ENCODE data around the gene HABP2. TPM values are rescaled to one million over a fixed set of nuclear protein-coding genes. Genes with fewer than 3 reads are reported as not detected.

The HABP2 gene
- total and polyA plus RNA-seq, 8 donors, result 0.76 to 11.4 (median 3.8) TPM; not detected in 2

DNA sequence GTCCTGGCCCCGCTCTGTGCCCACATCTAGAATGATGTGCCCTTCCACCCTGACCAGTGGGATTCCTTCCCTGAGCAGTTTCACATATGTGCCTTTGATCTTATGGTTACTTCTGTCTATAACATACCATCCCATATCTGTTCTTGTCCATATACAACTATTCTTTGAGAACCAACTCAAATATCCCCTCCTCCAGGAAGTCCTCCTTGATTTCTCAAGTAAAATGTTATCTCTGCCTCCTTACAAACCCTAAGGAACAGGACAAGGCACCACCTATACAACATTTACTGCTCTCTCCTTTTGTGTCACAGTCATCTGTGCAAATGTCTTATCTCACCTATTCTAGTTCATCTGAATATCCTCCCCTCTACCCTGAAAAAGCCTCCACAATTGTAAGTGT lies 28.2 kb downstream of the HABP2 start:
- Histone ChIP-seq H3K27ac (no peak overlapping the region), H3K4me3 (no peak overlapping the region), H3K36me3 (peaks cover 0 to 17% (median 0%) of the 10 kb centered on the region in 4 donors), H3K4me1 (no peaks in the 10 kb centered on the region), H3K9me3 (no peaks in the 10 kb centered on the region), H3K27me3 (no peaks in the 10 kb centered on the region)
- intact Hi-C loops (cut with DNase I; ENCODE audit: low total_unique reads), result no loop called here
- DNase-seq, result no peak
- WGBS, 5 donors, result 75 to 95% (median 92%) methylated on average over 1 of the region's 1 CpG
- TF ChIP-seq, protein P1, sequence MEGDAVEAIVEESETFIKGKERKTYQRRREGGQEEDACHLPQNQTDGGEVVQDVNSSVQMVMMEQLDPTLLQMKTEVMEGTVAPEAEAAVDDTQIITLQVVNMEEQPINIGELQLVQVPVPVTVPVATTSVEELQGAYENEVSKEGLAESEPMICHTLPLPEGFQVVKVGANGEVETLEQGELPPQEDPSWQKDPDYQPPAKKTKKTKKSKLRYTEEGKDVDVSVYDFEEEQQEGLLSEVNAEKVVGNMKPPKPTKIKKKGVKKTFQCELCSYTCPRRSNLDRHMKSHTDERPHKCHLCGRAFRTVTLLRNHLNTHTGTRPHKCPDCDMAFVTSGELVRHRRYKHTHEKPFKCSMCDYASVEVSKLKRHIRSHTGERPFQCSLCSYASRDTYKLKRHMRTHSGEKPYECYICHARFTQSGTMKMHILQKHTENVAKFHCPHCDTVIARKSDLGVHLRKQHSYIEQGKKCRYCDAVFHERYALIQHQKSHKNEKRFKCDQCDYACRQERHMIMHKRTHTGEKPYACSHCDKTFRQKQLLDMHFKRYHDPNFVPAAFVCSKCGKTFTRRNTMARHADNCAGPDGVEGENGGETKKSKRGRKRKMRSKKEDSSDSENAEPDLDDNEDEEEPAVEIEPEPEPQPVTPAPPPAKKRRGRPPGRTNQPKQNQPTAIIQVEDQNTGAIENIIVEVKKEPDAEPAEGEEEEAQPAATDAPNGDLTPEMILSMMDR (IDR thresholded peaks at IDR 0.05), result no peak
- TF ChIP-seq POLR2A (IDR thresholded peaks at IDR 0.05), result no peak
- no peak for TF ChIP-seq POLR2AphosphoS5 (IDR thresholded peaks at IDR 0.05)
- TF ChIP-seq EP300 (IDR thresholded peaks at IDR 0.05), result no peak

DNA sequence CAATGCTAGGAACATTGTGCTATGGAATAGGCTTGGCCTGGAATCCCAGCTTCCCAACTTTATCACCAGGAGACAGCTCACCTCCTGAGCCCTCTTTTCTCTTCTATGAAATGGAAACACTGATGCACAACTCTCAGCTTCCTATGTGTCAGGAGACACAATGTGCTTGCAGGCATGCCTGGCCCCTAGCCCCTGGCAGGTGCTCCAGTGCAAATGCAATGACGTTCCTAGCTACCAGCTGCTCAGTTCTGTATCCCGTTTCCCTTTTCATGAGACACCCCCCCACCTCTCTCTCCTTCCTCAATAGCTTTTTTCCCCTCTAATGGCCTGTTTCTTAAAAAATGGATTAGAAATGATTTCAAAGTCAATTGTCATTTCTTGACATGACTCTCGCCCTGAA lies 30.7 kb downstream of the HABP2 start:
- no peaks in the 10 kb centered on the region for H3K27me3 ChIP-seq
- H3K36me3 ChIP-seq, result peaks cover 0 to 13% (median 2%) of the 10 kb centered on the region in 4 donors
- intact Hi-C loops (cut with DNase I; ENCODE audit: low total_unique reads), result no loop called here
- TF ChIP-seq, protein P1 (IDR thresholded peaks at IDR 0.05), result no peak
- no peak for TF ChIP-seq EP300 (IDR thresholded peaks at IDR 0.05)
- TF ChIP-seq POLR2A (IDR thresholded peaks at IDR 0.05), result no peak
- no peak for TF ChIP-seq POLR2AphosphoS5 (IDR thresholded peaks at IDR 0.05)
- 65 to 75% (median 72%) methylated on average over 3 of the region's 3 CpGs for WGBS, 5 donors
- no peaks in the 10 kb centered on the region for H3K9me3 ChIP-seq
- H3K27ac ChIP-seq, result no peak overlapping the region
- no peaks in the 10 kb centered on the region for H3K4me1 ChIP-seq
- DNase-seq, result no peak
- no peak overlapping the region for H3K4me3 ChIP-seq

DNA sequence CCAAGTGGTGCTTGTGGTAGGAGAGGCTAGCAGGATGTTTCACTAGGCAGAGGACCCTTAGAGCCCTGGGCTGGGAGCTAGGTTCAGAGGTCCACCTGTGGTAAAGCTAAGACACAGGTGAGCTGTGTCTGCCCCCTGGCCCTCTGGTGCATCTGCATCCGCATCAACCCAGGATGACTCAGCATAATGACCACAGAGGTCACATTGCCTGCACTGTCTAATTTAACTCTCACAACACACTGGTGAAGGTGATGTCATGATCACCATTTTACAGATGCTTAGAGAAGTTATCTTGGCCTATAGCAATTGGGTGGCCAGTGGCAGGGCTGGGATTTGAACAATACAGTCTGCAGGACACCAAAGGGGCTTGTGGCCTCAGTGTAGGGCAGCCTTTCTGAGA lies 33.1 kb downstream of the HABP2 start:
- TF ChIP-seq EP300 (IDR thresholded peaks at IDR 0.05), result no peak
- TF ChIP-seq POLR2AphosphoS5 (IDR thresholded peaks at IDR 0.05), result no peak
- TF ChIP-seq POLR2A (IDR thresholded peaks at IDR 0.05), result no peak
- TF ChIP-seq, protein P1 (IDR thresholded peaks at IDR 0.05), result no peak
- Histone ChIP-seq H3K4me1 (no peaks in the 10 kb centered on the region), H3K27ac (no peak overlapping the region), H3K27me3 (no peaks in the 10 kb centered on the region), H3K9me3 (no peaks in the 10 kb centered on the region), H3K36me3 (peaks cover 0 to 13% (median 2%) of the 10 kb centered on the region in 4 donors), H3K4me3 (no peak overlapping the region)
- intact Hi-C loops (cut with DNase I; ENCODE audit: low total_unique reads), result no loop called here
- no peak for DNase-seq
- 40 to 83% (median 70%) methylated on average over 1 of the region's 1 CpG for WGBS, 5 donors

DNA sequence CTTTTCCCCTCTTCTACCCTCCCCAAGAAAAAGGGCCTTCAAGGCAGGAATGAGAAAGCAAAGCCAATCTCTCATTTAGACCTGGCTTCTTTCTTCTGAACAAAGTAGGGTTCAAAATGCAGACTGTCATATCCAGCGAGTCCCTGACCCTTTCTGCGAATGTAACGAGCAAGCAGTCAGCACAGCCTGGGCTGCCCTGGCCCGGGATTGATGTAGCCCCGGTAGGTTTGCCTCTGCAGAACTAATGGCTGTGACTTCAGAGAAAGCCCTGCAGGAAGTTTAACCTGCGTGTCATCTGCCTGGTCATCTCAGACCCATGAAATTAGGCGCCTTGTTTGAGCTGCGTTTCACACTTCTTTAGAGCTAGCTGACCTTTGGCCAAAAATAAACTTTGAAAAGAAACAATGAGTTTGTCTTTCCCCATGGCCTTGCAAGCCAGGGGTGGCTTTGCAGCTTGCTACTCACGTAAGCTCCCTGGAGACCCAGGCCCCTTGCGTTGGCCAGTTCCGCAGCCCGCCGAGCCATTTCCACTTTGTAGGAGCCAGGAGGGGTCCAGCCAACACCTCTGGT lies 36.4 kb downstream of the HABP2 start:
- no peak overlapping the region for H3K4me3 ChIP-seq
- H3K4me1 ChIP-seq, result no peaks in the 10 kb centered on the region
- H3K27ac ChIP-seq, result no peak overlapping the region
- H3K27me3 ChIP-seq, result no peaks in the 10 kb centered on the region
- DNase-seq, result no peak
- no peaks in the 10 kb centered on the region for H3K9me3 ChIP-seq
- H3K36me3 ChIP-seq, result peaks cover 0 to 9% (median 2%) of the 10 kb centered on the region in 4 donors
- intact Hi-C loops (cut with DNase I; ENCODE audit: low total_unique reads), result no loop called here
- no peak for TF ChIP-seq POLR2AphosphoS5 (IDR thresholded peaks at IDR 0.05)
- TF ChIP-seq POLR2A (IDR thresholded peaks at IDR 0.05), result no peak
- no peak for TF ChIP-seq EP300 (IDR thresholded peaks at IDR 0.05)
- TF ChIP-seq, protein P1 (IDR thresholded peaks at IDR 0.05), result no peak
- WGBS, 5 donors, result 67 to 82% (median 74%) methylated on average over 13 of the region's 13 CpGs

Data from stomach (tissue), 9 donors.